NB4 (cell line): ENCODE results near the gene OTULINL.

ENCODE experiments used
- POLR2A ChIP-seq: IDR thresholded peaks from 2 replicates; pipeline ENCODE4 v1.6.1; 2011; ENCODE audit warnings: mild to moderate bottlenecking; ENCODE audit not compliant: insufficient read length; ENCODE audit errors: extremely low read depth
- TF ChIP-seq, protein P1 (sequence below): IDR thresholded peaks from one replicate; pipeline ENCODE4 v1.5.1; 2012; ENCODE audit warnings: low read depth, low read length

DNA sequence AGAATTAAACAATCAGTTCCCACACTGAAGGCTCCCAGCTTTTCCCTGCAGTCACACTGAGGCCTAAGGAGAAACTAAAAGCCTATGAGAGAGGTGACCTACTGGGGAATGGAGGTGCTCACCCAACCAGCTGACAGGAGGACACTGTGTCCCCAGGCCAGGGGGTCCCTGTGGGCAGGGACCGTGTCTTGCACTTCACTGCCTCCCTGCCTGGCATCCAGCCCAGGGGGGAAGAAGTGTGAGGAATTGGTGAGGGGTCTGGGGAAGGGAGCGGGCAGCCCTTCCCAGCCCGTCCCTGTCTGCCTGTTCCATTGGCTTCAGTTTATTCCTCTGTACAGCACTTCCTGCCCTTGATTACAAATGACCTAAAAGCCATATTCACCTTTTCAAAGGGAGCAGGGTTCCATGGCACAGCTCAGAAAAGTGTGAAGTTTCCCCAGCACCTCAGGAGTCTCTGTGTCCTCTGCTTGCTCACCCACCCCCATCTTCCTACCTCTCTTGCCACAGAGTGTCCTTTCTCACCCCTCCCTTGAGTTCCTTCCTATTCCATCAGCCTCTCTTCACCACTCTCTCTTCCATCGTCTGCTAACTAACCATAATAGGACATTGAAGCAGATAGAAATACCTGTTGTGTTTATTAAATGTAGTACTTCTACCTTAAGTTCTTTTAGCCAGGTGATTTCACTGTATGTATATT, 12.9 kb downstream of the OTULINL start:
- no peak for TF ChIP-seq POLR2A
- TF ChIP-seq, protein P1, sequence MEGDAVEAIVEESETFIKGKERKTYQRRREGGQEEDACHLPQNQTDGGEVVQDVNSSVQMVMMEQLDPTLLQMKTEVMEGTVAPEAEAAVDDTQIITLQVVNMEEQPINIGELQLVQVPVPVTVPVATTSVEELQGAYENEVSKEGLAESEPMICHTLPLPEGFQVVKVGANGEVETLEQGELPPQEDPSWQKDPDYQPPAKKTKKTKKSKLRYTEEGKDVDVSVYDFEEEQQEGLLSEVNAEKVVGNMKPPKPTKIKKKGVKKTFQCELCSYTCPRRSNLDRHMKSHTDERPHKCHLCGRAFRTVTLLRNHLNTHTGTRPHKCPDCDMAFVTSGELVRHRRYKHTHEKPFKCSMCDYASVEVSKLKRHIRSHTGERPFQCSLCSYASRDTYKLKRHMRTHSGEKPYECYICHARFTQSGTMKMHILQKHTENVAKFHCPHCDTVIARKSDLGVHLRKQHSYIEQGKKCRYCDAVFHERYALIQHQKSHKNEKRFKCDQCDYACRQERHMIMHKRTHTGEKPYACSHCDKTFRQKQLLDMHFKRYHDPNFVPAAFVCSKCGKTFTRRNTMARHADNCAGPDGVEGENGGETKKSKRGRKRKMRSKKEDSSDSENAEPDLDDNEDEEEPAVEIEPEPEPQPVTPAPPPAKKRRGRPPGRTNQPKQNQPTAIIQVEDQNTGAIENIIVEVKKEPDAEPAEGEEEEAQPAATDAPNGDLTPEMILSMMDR, result no peak
